ENCODE data around the gene ANO4.

Gene ANO4

GRCh38 chr12:100808777-100809176, 14.2 kb downstream of the ANO4 start:
- Histone ChIP-seq H3K4me3 (ENCODE audit: low read length) (no peak overlapping the region), H4K20me1 (ENCODE audit: insufficient read depth, low read length) (no peaks in the 10 kb centered on the region), H3K79me2 (ENCODE audit: low read length) (no peaks in the 10 kb centered on the region), H3K36me3 (replicated peaks; ENCODE audit: insufficient read depth, low read length) (no peaks in the 10 kb centered on the region), H3K9me3 (replicated peaks; ENCODE audit: insufficient read depth, low read length) (no peaks in the 10 kb centered on the region), H2AFZ (ENCODE audit: low read length) (no peak overlapping the region), H3K9me2 (replicated peaks; ENCODE audit: insufficient read depth, low read length) (no peaks in the 10 kb centered on the region), H3K4me1 (ENCODE audit: low read length) (no peaks in the 10 kb centered on the region), H3F3A (ENCODE audit: insufficient read depth, low read length) (no peaks in the 10 kb centered on the region), H3K4me2 (ENCODE audit: low read depth, low read length) (no peak overlapping the region), H3K27ac (ENCODE audit: low read length) (no peak overlapping the region), H3K27me3 (replicated peaks; ENCODE audit: insufficient read depth, low read length) (no peaks in the 10 kb centered on the region), H3K9ac (ENCODE audit: low read length) (no peak overlapping the region)
- no peak for TF ChIP-seq EZH2 (optimal IDR thresholded peaks at IDR 0.05; ENCODE audit: low read depth, low read length)
- TF ChIP-seq EZH2phosphoT487 (IDR thresholded peaks at IDR 0.05; ENCODE audit: low read length): no peak
- no peak for TF ChIP-seq CTCF (IDR thresholded peaks at IDR 0.05; ENCODE audit: low read length)
- DNase-seq: no peak

- Histone ChIP-seq H3K4me2 (ENCODE audit: low read depth, low read length) (no peak overlapping the region), H3K4me3 (ENCODE audit: low read length) (no peak overlapping the region), H2AFZ (ENCODE audit: low read length) (no peak overlapping the region), H4K20me1 (ENCODE audit: insufficient read depth, low read length) (no peaks in the 10 kb centered on the region), H3K9me2 (replicated peaks; ENCODE audit: insufficient read depth, low read length) (no peaks in the 10 kb centered on the region), H3K27ac (ENCODE audit: low read length) (no peak overlapping the region), H3K27me3 (replicated peaks; ENCODE audit: insufficient read depth, low read length) (no peaks in the 10 kb centered on the region), H3F3A (ENCODE audit: insufficient read depth, low read length) (no peaks in the 10 kb centered on the region), H3K79me2 (ENCODE audit: low read length) (no peaks in the 10 kb centered on the region), H3K9me3 (replicated peaks; ENCODE audit: insufficient read depth, low read length) (no peaks in the 10 kb centered on the region), H3K9ac (ENCODE audit: low read length) (no peak overlapping the region), H3K4me1 (ENCODE audit: low read length) (no peaks in the 10 kb centered on the region), H3K36me3 (replicated peaks; ENCODE audit: insufficient read depth, low read length) (no peaks in the 10 kb centered on the region)
- DNase-seq: no peak
- TF ChIP-seq EZH2phosphoT487 (IDR thresholded peaks at IDR 0.05; ENCODE audit: low read length): no peak
- TF ChIP-seq CTCF (IDR thresholded peaks at IDR 0.05; ENCODE audit: low read length): no peak
These were observed 25.7 kb downstream of the ANO4 start for GRCh38 chr12:100820314-100820713.

- DNase-seq: no peak
- H3K36me3 ChIP-seq (replicated peaks; ENCODE audit: insufficient read depth, low read length): no peaks in the 10 kb centered on the region
- no peak for TF ChIP-seq EZH2 (optimal IDR thresholded peaks at IDR 0.05; ENCODE audit: low read depth, low read length)
- no peak for TF ChIP-seq EZH2phosphoT487 (IDR thresholded peaks at IDR 0.05; ENCODE audit: low read length)
- TF ChIP-seq CTCF (IDR thresholded peaks at IDR 0.05; ENCODE audit: low read length): no peak
These were observed 29.4 kb downstream of the ANO4 start for GRCh38 chr12:100823963-100824362.

More at GRCh38 chr12:100823963-100824362, 29.4 kb downstream of the ANO4 start:
- no peaks in the 10 kb centered on the region for H3F3A ChIP-seq (ENCODE audit: insufficient read depth, low read length)
- H3K27ac ChIP-seq (ENCODE audit: low read length): no peak overlapping the region
- H3K9me3 ChIP-seq (replicated peaks; ENCODE audit: insufficient read depth, low read length): no peaks in the 10 kb centered on the region
- no peaks in the 10 kb centered on the region for H3K4me1 ChIP-seq (ENCODE audit: low read length)
- no peak overlapping the region for H3K4me2 ChIP-seq (ENCODE audit: low read depth, low read length)
- no peaks in the 10 kb centered on the region for H3K79me2 ChIP-seq (ENCODE audit: low read length)
- H3K4me3 ChIP-seq (ENCODE audit: low read length): no peak overlapping the region
- H3K9me2 ChIP-seq (replicated peaks; ENCODE audit: insufficient read depth, low read length): no peaks in the 10 kb centered on the region
- H2AFZ ChIP-seq (ENCODE audit: low read length): no peak overlapping the region
- no peaks in the 10 kb centered on the region for H4K20me1 ChIP-seq (ENCODE audit: insufficient read depth, low read length)
- no peaks in the 10 kb centered on the region for H3K27me3 ChIP-seq (replicated peaks; ENCODE audit: insufficient read depth, low read length)
- no peak overlapping the region for H3K9ac ChIP-seq (ENCODE audit: low read length)
